NCI-H128 (cell line): Measurements from ENCODE around the gene STXBP1.
A peak's percentile ranks its signal among the peaks of the same experiment; 100 is the strongest.

Experiments used
- DNase-seq: peaks from one replicate; lab custom pipeline; 2025; ENCODE audit not compliant: unreplicated experiment; lab: John Stamatoyannopoulos, UW

The STXBP1 gene

DNA sequence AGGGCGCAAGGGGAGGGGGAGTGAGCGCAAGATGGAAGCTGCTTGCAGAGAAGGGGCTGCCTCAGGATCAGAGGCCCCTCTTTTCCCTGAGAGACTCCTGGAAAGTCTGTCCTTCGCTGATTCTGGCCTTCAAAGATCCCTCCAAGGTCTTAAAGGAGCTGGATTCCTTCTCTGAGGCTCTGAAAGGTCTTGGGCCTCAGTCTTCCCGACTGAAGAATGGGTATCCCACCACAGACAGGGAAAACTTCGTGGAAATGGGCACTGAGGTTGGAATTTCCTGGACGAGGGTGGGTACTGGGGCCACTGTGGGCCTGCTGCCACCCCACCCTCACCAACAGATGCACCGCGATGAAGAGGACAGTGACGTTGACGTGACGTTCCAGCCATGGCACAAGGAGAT lies 100.3 kb downstream of the STXBP1 start:
- no peak for DNase-seq

- DNase-seq = no peak
These were observed 100.8 kb downstream of the STXBP1 start for GRCh38 chr9:127712867-127713266.

DNA sequence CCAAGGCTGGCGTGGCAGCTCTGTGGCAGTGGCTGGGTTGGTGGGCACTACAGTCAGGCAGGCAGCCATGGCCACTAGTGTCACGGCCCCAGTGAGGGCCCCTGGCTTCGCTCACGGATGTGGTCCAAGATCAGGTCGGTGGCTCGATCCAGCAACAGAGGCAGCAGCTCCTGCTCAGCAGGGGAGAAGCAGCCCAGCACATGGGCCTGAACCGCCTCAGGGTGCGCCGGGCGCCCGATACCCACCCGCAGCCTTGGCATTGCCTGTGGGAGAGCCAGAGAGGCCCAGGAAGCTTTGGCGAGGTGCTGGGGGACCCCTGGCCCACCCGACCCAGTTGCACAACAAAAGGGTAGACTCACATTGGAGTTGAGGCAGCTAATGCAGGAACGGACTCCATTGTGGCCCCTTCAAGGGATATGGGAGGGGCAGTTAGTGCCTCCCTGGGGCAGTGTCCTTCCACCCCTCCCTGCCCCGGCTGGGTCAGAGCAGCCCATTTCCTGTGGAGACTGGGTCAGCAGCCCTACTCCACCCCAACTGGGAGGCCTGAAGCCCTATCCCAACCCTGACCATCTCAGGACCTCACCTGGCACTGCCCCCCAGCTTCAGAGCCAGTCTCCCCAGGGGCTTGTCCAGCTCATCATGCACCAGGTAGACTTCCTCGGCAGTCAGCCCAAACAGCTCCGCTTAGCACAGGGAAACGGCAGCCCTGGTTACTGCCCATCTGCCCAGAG lies 102.1 kb downstream of the STXBP1 start:
- DNase-seq = no peak

DNA sequence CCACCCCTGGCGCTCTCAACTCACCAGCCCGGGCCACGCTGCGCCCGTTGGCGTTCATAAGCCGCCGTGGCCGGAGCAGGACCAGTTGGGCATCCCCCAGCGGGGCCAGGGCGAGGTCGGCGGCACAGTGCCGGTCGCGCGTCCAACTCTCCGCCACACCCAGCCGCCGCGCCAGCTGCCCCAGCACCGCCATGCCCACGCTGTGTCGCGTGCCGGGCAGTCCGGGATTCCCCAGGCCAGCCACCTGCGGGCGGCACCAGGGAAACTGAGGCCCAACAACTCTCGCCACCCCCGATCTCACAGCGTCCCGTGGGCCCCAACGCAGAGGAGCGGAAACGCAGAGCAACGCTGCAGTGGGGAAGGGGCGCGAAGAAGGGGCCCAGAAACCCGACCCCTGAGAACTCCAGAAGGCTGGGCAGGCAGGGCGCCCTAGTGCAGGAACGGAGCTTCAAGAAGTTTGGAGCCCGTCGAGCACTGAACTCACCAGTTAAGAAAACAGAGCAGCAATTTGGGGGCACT lies 102.9 kb downstream of the STXBP1 start:
- DNase-seq = no peak

DNA sequence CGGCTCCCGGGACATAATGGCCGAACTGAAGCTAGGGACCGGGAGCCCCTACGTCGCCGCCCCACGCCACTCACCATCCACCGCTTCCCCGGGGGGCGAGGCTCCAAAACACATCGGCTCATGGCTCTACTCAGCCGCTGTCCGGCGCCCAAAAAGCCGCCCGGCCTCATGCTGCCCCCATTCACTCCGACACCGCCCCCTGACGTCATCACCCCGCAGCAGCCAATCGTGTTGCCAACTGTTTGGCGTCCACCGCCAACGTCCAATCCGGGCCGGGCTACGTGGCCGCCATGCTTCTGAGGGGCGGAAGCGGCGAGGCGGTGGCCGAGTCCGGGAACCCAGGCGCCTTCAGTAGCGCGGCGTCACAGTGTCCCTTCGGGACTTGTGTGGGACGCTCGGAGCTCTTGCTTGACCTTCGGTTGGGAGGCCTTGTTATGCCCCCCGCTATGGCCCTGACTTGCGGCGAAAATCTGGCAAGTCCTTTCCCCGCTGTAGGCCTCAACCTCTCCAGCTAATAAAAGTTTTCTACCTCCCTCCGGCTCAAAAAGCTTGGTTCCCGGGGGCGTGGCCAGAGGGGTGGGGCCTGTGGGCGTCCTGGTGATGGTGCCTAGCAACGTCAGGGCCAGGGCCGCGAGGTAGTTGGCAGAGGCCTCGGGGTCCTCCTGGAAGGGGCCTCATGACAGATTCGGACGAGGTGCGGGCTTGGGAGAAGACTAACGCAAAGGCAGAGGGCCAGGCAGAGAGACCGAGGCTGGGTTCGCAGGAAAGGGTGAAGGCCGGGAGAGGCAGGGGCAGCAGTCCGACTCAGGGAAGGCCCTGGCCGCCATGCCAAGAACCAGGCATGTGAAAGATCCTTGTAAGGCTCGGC lies 103.6 kb downstream of the STXBP1 start, which contains the start of the genes PTRH1 and TTC16:
Gene PTRH1 (minus strand): TSS at position 194 of the 868 bp plus-strand sequence. CDS start 24 bp downstream, at position 170.
Gene TTC16 (plus strand): TSS at position 610 of the 868 bp plus-strand sequence. CDS start 67 bp downstream, at position 677.
- DNase-seq = peak; percentile 88

DNA sequence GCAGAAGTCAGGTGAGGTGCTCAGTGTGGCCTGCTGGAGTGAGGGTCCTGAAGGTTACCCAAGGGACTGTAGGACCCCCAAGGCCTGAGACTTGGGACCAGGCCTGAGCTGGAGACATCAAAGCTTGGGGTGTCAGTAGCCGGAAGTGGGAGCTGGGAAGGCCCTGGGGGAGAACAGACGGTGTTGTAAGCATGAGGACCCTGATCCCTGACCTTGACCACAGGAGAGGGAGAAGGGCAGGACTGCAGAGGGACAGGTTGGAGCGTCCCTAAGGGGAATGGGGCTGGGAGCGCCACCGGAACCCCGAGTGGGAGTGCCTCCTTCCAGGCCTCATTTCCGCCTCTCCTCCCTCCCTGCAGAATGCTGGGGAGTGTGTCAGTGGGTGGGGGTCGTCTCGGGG lies 104.3 kb downstream of the STXBP1 start:
- no peak for DNase-seq

DNA sequence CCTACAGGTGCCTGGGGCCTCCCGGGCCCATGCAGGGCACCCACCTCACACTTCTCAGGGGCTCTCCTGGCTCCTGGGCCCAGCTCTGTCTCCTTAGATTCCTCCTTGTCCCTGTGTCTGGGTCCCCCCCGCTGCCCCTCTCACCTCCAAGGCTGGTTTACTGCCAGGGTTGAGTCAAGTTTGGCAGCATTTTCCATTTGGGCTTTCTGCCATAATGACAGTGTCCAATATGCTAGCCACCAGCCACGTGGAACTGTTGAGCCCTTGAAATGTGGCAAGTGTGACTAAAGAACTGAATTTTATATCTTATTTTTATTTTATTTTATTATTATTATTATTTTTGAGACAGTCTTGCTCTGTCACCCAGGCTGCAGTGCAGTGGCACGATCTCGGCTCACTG lies 105.7 kb downstream of the STXBP1 start:
- DNase-seq = no peak

- no peak for DNase-seq
These were observed 108.2 kb downstream of the STXBP1 start for GRCh38 chr9:127720031-127720864.

GRCh38 chr9:127720865-127721227 lies 108.8 kb downstream of the STXBP1 start:
- DNase-seq = no peak

DNA sequence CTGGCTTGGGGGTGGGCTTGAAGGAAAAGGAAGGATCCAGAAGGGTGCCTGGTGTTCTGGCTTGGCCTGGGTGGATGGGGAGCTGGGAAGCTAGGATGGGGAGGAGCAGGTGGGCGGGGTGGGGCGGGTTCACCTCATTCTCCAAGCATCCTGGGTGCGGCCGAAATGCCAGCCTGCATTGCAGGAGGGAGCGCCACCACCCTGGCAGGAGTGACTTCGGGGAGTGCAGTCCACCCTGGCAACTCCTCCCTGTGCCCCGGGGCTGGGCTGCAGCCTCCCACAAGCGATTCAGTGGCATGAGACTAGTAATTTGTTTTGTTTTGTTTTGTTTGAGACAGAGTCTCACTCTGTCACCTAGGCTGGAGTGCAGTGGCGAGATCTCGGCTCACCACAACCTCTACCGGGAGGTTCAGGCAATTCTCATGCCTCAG lies 109.3 kb downstream of the STXBP1 start:
- no peak for DNase-seq

DNA sequence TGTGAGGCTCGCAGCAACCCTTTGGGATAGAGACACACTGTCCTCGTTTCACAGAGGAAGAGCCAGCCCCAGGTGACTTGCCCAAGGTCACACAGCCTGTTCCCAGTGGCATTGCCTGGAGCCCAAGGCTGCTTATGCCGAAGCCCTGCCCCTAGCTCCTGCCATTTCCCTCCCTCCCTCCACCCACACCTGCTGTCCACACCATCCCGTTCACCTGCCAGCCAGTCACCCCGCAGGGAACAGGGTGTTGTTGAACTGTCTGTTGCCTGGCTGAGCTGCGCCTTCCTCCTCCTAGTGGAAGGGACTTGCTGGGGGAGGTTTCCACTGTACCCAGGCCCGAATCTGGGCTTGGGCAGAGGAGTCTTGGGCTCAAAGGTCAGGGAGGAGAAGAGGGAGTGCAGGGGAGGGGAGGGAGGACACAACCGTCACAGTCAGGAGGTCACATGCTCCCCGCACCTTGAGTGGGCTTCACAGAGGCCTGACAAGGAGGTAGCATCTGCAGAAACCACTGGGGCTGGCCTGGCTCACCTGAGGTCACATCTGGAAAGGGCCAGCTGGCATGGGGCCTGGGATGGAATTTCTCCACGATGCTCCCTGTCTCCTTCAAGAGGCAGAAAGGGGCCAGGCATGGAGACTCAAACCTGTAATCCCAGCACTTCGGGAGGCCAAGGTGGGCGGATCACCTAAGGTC lies 110.1 kb downstream of the STXBP1 start:
- DNase-seq = no peak

DNA sequence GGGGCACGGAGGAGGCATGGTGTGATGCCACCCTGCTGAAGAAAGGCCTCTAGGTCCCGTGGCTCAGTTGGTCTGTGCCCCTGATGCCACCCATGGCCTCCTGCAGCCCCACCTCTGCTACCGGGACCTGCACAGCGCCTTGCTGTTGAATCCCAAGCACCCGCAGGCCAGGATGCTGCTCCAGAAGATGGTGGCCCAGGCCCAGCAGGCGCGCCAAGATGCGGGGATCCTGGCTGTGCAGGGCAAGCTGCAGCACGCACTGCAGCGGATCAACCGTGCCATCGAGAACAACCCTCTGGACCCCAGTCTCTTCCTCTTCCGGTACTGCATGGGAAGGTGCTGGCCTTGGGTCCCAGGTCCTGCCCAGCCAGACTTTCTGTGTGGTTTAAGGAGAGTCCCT lies 110.9 kb downstream of the STXBP1 start:
- DNase-seq = no peak

DNA sequence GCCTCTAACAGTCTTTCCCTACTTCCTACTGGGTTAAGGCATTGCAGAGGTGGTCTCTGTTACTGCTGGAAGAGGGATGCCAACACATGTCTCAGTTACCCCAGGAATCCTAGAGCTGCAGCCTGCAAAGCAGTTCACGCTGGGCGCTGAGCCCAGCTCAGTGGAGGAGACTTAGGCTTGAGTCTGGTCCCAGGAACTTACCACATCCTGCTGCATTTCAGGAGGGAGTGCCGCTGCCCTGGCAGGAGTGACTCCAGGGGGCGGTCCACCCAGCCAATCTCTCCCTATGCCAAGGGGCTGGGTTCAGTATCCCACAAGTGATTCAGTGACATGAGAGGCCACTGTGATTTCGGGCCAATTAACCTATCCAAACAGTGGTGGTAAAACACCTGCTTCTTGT lies 111.4 kb downstream of the STXBP1 start:
- DNase-seq = no peak

GRCh38 chr9:127724012-127724411 lies 111.9 kb downstream of the STXBP1 start:
- no peak for DNase-seq

- DNase-seq = no peak
These were observed 114.8 kb downstream of the STXBP1 start for GRCh38 chr9:127726871-127727270.

DNA sequence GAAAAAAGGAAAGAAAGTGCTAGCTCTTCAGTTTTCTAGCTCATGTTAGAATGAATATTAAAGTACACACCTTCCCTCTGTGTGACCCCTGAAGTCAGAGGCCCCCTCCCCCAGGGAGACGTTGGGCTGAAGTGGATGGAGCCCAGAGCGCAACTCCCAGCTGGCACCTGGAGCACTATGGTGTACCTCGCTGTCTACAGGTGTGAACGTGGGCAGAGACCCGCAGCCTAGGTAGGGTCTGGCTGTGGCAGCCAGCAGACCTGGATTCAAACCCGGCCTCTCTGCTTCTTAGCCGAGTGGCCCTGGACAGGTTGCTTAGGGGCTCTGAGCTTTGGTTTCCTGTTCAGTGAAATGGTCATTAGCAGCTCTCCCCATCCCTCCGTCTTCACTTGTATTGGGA lies 116.7 kb downstream of the STXBP1 start:
- DNase-seq = no peak

DNA sequence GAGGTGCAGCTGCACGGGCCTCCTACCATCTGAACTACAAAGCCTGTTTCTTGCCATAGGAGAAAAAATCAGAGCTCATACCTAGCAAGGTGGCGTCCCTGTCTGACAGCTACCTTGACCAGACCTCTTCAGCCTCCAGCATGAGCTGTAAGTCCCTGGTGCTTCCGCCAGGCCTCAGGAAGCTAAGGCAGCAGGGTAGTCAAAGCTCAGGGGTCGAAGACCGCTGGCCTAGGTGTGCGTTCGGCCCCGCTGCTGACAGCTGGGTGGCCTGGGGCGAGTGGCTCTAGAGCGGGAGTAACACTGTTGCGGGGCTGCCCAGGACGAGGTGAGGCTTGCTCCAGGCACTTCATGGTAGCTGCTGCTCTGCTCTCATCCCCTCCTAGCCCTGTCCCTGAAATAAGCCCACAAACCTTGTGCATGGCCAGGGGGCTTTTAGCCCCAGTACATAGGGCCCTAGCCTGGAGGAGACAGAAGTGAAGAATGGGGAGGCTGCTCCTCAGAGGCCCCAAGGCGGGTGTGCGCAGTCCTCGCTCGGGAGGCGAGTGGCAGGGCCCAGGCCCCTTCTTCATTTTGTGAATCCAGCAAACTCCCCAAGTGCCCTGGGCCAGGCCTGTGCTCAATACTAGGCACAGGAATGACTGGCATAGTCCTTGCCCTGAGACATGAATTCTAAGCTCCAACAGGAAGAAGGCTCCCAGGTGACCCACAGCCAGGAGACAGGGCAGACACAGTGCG lies 117.6 kb downstream of the STXBP1 start:
- DNase-seq = no peak

DNA sequence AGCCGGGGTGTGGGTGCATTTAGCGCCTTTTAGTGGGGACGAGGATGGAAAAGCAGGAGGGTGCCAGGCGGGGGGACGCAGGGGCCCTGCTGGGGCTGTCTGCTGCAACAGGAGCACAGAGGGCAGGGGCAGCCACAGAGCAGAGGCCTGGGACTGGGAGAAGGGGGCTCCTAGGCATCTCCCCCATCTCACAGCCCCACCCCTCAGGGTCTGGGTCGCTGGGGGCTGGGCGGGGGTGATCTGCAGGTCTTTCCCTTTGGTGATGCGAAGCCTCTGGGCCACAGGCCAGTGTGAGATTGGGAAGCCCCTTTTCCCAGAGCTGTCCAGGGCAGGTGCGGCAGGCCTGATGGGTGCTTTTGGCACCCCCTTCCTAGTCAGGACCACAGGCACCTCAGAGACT lies 118.2 kb downstream of the STXBP1 start:
- DNase-seq = no peak

GRCh38 chr9:127730799-127731410 lies 118.8 kb downstream of the STXBP1 start:
- no peak for DNase-seq
